NCI-H1694 treated with DMSO at 0.1 percent for 48 hours (cell line): ENCODE data around the gene CNIH4.
"Not testable (repeated sequence)": the region's sequence is repeated elsewhere in the genome, so short reads cannot be mapped to it uniquely, and the experiment has no call there.

Experiments
- DNase-seq: peaks from one replicate; lab custom pipeline; 2025; lab: John Stamatoyannopoulos, UW

Gene CNIH4

DNA sequence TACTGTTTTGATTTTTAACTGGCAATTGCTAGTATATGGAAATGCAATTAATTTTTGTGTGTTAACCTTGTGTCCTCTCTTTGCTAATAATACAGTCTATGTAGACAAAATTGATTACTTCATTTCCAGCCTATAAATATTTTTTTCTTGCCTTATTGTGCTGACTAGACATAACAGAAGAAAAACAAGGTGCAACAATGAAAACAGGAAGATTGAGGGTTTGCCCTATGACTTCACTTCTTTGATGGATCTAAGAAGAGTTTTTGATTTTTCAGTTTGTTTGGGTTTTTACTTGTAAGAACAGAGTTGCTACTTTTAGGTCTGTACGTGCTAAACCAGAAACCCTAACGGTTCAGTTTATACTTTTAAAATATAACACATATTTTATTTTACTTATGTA is 8.5 kb upstream of the CNIH4 start:
- no peak for DNase-seq

DNA sequence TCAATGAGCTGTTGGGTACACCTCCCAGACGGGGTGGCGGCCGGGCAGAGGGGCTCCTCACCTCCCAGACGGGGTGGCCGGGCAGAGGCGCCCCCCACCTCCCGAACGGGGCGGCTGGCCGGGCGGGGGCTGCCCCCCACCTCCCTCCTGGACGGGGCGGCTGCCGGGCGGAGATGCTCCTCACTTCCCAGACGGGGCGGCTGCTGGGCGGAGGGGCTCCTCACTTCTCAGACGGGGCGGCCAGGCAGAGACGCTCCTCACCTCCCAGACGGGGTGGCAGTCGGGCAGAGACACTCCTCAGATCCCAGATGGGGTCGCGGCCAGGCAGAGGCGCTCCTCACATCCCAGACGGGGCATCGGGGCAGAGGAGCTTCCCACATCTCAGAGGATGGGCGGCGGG is 7.0 kb upstream of the CNIH4 start:
- DNase-seq: not testable (repeated sequence)

GRCh38 chr1:224352436-224353085 is 4.1 kb upstream of the CNIH4 start:
- not testable (repeated sequence) for DNase-seq

- DNase-seq: no peak
These were observed 2.4 kb upstream of the CNIH4 start for GRCh38 chr1:224353975-224354925.

DNA sequence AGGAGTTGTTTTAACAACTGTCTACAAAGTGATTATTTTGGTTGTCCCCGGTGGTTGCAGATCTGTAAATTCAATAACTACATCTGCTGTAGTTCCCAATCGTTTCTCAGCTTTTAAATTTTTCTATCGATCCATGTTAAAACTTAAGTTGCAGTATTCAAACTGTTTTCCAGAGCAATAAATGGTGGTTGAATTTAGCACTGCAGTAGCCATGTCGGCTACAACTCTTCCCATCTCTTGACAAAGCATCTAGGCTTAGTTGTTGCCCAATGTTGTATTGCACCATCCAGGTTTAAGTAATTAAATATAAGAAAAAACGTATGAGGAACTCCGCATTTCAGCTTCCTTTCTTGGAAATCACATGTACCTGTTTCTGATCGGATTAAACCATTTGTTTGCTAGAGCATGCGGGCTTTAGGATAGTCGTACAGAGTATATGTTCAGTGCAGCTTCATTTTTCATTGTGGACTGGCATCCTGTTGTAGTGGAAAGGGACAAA is 996 bp downstream of the CNIH4 start:
- DNase-seq: peak; percentile 40

- DNase-seq: no peak
These were observed 1.6 kb downstream of the CNIH4 start for GRCh38 chr1:224358237-224358636.

- DNase-seq: no peak
These were observed 2.5 kb downstream of the CNIH4 start for GRCh38 chr1:224359207-224359606.

GRCh38 chr1:224368409-224368808 is 11.7 kb downstream of the CNIH4 start:
- no peak for DNase-seq

GRCh38 chr1:224373008-224373590 is 16.4 kb downstream of the CNIH4 start:
- DNase-seq: no peak

GRCh38 chr1:224375059-224375458 is 18.4 kb downstream of the CNIH4 start:
- no peak for DNase-seq

DNA sequence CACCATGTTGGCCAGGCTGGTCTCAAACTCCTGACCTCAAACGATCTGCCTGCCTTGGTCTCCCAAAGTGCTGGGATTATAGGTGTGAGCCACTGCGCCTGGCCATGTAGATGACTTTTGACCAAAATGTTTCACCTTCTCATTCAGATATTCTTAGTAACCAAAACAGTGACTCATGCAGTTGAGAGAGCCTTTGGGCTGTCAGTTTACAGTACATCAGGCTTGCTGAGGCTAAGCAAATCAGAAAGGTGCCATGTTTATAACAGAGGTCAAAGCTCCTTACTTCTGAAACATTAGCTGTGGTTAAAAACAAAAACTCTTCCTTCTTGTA is 21.0 kb downstream of the CNIH4 start:
- no peak for DNase-seq

GRCh38 chr1:224378855-224379631 is 22.4 kb downstream of the CNIH4 start:
- no peak for DNase-seq

- DNase-seq: no peak
These were observed 23.3 kb downstream of the CNIH4 start for GRCh38 chr1:224380003-224380402.

- no peak for DNase-seq
These were observed 25.3 kb downstream of the CNIH4 start for GRCh38 chr1:224381880-224382548.

GRCh38 chr1:224383218-224383617 is 26.5 kb downstream of the CNIH4 start:
- DNase-seq: no peak

- DNase-seq: no peak
These were observed 30.7 kb downstream of the CNIH4 start for GRCh38 chr1:224387302-224387912.

GRCh38 chr1:224387943-224388342 is 31.3 kb downstream of the CNIH4 start:
- no peak for DNase-seq

- no peak for DNase-seq
These were observed 33.8 kb downstream of the CNIH4 start for GRCh38 chr1:224390517-224390916.

DNA sequence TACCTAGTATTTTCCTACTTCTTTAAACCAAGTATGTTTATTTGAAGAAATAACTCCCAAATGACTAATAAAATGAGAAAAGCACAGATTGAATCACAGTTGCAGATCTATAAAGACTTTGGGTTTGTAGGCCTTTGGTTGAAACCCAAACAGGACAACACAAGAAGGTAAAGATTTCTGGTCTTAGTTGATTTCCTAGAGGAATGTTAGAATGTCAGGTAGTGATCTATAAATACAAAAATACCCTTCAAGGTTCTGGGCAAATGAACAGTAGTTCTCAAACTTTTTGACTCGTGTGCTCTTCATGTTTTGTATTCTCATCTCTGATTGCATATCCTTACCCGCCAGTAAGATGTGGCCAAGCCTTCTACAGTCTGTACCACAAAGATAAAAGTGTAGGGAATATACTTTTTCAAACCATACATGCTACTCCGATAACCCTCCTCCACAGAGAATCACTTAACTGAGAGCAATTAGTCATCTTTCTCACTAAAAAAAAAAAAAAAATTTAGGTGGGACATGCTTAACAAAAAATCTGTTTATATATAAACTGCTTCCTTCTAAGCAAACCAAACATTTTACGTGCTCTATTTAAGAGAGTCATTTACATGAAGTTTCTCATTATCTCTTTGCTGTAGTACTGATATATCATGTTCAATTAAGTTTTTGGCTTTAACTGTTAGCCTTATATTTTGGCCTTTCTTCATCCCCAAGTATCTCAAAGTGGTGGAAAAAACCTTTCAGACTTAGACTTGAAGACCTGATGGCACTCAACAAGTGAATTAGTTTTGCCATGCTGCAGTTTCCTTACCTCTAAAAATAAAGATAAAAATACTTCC is 36.0 kb downstream of the CNIH4 start:
- DNase-seq: no peak

GRCh38 chr1:224393294-224393693 is 36.6 kb downstream of the CNIH4 start:
- no peak for DNase-seq
